IPS DF 6.9 (cell line): Measurements from ENCODE around the gene ELP2.
A peak's percentile ranks its signal among the peaks of the same experiment; 100 is the strongest.
"Not testable (repeated sequence)": the region's sequence is repeated elsewhere in the genome, so short reads cannot be mapped to it uniquely, and the experiment has no call there.

ENCODE experiments used
- DNase-seq: peaks from one replicate; pipeline ENCODE4 v3.0.0-alpha.2; 2013; ENCODE audit warnings: low read depth, low spot score
- H3K27ac ChIP-seq: one replicate; pipeline ENCODE4 v1.5.1; 2013; ENCODE audit warnings: low read length, control low read depth
- H3K27me3 ChIP-seq: 2 replicates; pipeline ENCODE4 v1.6.1; 2013; ENCODE audit warnings: mild to moderate bottlenecking, low read length; ENCODE audit not compliant: control insufficient read depth, insufficient read depth
- H3K36me3 ChIP-seq: 2 replicates; pipeline ENCODE4 v1.6.1; 2013; ENCODE audit warnings: low read length; ENCODE audit not compliant: control insufficient read depth, insufficient read depth
- H3K4me1 ChIP-seq: 2 replicates; pipeline ENCODE4 v1.6.1; 2013; ENCODE audit warnings: low read length; ENCODE audit not compliant: control insufficient read depth, insufficient read depth
- H3K4me3 ChIP-seq: 2 replicates; pipeline ENCODE4 v1.5.1; 2013; ENCODE audit warnings: mild to moderate bottlenecking, low read length
- H3K9me3 ChIP-seq: 2 replicates; pipeline ENCODE4 v1.6.1; 2013; ENCODE audit warnings: low read length, inconsistent platforms; ENCODE audit not compliant: control insufficient read depth, insufficient read depth
- WGBS: extraction: QIAGEN DNeasy Blood & Tissue Kit; methylation state at CpG from one replicate; pipeline ENCODE4 v1.1.7; 2013; ENCODE audit warnings: mixed read lengths, missing lambda C conversion rate; ENCODE audit not compliant: insufficient read length, insufficient coverage; 5-methylcytosine and 5-hydroxymethylcytosine counted together

The ELP2 gene

GRCh38 chr18:36129300-36130038 is at the start of gene ELP2, which contains the start of gene SLC39A6:
TSS of gene ELP2 (plus strand) at chr18:36129899. CDS start at chr18:36129934, 35 bp downstream.
TSS of gene SLC39A6 (minus strand) at chr18:36129340. CDS start at chr18:36127007, 2,333 bp downstream.
- H3K9me3 ChIP-seq = no peaks in the 10 kb centered on the region
- peak within 1 kb of the TSS; percentile 74 for H3K4me3 ChIP-seq
- peak; percentile 92 for DNase-seq
- H3K27ac ChIP-seq = no peak within 1 kb of the TSS
- WGBS = no CpG with 5 or more reads among the region's 69 CpGs
- peaks cover 2% of the 10 kb centered on the region; the same call in 1 of the 2 replicates for H3K4me1 ChIP-seq
- H3K36me3 ChIP-seq = no peaks in the 10 kb centered on the region; the same call in 1 of the 2 replicates
- H3K27me3 ChIP-seq = no peaks in the 10 kb centered on the region

- not testable (repeated sequence) for H3K27ac ChIP-seq, H3K4me1 ChIP-seq, H3K36me3 ChIP-seq, H3K9me3 ChIP-seq, DNase-seq, H3K4me3 ChIP-seq, H3K27me3 ChIP-seq
- no CpG with 5 or more reads among the region's 2 CpGs for WGBS
Observed at GRCh38 chr18:36081118-36081517, 48.6 kb upstream of the ELP2 start.

GRCh38 chr18:36083729-36084128 is 46.0 kb upstream of the ELP2 start:
- no CpG with 5 or more reads among the region's 2 CpGs for WGBS
- no peak overlapping the region for H3K27ac ChIP-seq
- H3K4me1 ChIP-seq = no peaks in the 10 kb centered on the region
- H3K27me3 ChIP-seq = no peaks in the 10 kb centered on the region
- H3K4me3 ChIP-seq = no peak overlapping the region
- no peaks in the 10 kb centered on the region for H3K36me3 ChIP-seq
- no peaks in the 10 kb centered on the region for H3K9me3 ChIP-seq
- DNase-seq = no peak

GRCh38 chr18:36085195-36085594 is 44.5 kb upstream of the ELP2 start:
- Histone ChIP-seq H3K27me3 (no peaks in the 10 kb centered on the region), H3K4me1 (no peaks in the 10 kb centered on the region), H3K9me3 (no peaks in the 10 kb centered on the region), H3K36me3 (no peaks in the 10 kb centered on the region), H3K4me3 (no peak overlapping the region), H3K27ac (no peak overlapping the region)
- DNase-seq = no peak
- no CpG with 5 or more reads among the region's 4 CpGs for WGBS

- Histone ChIP-seq H3K27me3 (no peaks in the 10 kb centered on the region), H3K27ac (no peak overlapping the region), H3K4me1 (no peaks in the 10 kb centered on the region), H3K9me3 (no peaks in the 10 kb centered on the region), H3K4me3 (no peak overlapping the region; the same call in 1 of the 2 replicates), H3K36me3 (no peaks in the 10 kb centered on the region)
- WGBS = no CpG with 5 or more reads among the region's 8 CpGs
- DNase-seq = no peak
Observed at GRCh38 chr18:36086186-36086585, 43.5 kb upstream of the ELP2 start.

- Histone ChIP-seq H3K36me3 (no peaks in the 10 kb centered on the region), H3K4me1 (no peaks in the 10 kb centered on the region), H3K4me3 (no peak overlapping the region), H3K27ac (no peak overlapping the region), H3K9me3 (no peaks in the 10 kb centered on the region), H3K27me3 (no peaks in the 10 kb centered on the region)
- no peak for DNase-seq
- WGBS = no CpG with 5 or more reads among the region's 2 CpGs
Observed at GRCh38 chr18:36088256-36088655, 41.4 kb upstream of the ELP2 start.

- no peaks in the 10 kb centered on the region for H3K4me1 ChIP-seq
- no peaks in the 10 kb centered on the region for H3K36me3 ChIP-seq
- no peaks in the 10 kb centered on the region for H3K9me3 ChIP-seq
- H3K27ac ChIP-seq = no peak overlapping the region
- whole genome bisulfite sequencing = no CpG with 5 or more reads among the region's 6 CpGs
- H3K4me3 ChIP-seq = no peak overlapping the region
- no peaks in the 10 kb centered on the region for H3K27me3 ChIP-seq
- no peak for DNase-seq
Observed at GRCh38 chr18:36089001-36089400, 40.7 kb upstream of the ELP2 start.

- not testable (repeated sequence) for H3K27me3 ChIP-seq, H3K4me1 ChIP-seq, H3K9me3 ChIP-seq, DNase-seq, H3K36me3 ChIP-seq, H3K27ac ChIP-seq, H3K4me3 ChIP-seq
- no CpG with 5 or more reads among the region's 5 CpGs for WGBS
Observed at GRCh38 chr18:36092116-36092515, 37.6 kb upstream of the ELP2 start.

- no CpG with 5 or more reads among the region's 3 CpGs for WGBS
- Histone ChIP-seq H3K4me1 (no peaks in the 10 kb centered on the region), H3K27ac (no peak overlapping the region), H3K36me3 (no peaks in the 10 kb centered on the region), H3K4me3 (no peak overlapping the region), H3K27me3 (no peaks in the 10 kb centered on the region), H3K9me3 (no peaks in the 10 kb centered on the region)
- DNase-seq = no peak
Observed at GRCh38 chr18:36094431-36094830, 35.3 kb upstream of the ELP2 start.

GRCh38 chr18:36095936-36096519 is 33.7 kb upstream of the ELP2 start:
- no peak overlapping the region for H3K27ac ChIP-seq
- no peaks in the 10 kb centered on the region for H3K36me3 ChIP-seq
- no CpG with 5 or more reads among the region's 1 CpG for WGBS
- H3K9me3 ChIP-seq = no peaks in the 10 kb centered on the region
- H3K27me3 ChIP-seq = no peaks in the 10 kb centered on the region
- DNase-seq = peak; percentile 4
- no peaks in the 10 kb centered on the region for H3K4me1 ChIP-seq
- H3K4me3 ChIP-seq = no peak overlapping the region

GRCh38 chr18:36096955-36097354 is 32.7 kb upstream of the ELP2 start:
- H3K27ac ChIP-seq = no peak overlapping the region
- H3K4me1 ChIP-seq = no peaks in the 10 kb centered on the region
- no peak for DNase-seq
- no peak overlapping the region for H3K4me3 ChIP-seq
- no peaks in the 10 kb centered on the region for H3K27me3 ChIP-seq
- peaks cover 3% of the 10 kb centered on the region; the same call in 1 of the 2 replicates for H3K9me3 ChIP-seq
- no peaks in the 10 kb centered on the region for H3K36me3 ChIP-seq
